Type B pancreatic cell (in vitro differentiated cells): ENCODE results near the gene EBF3. TPM values are rescaled to one million over a fixed set of nuclear protein-coding genes. Genes with fewer than 3 reads are reported as not detected.
A peak's percentile ranks its signal among the peaks of the same experiment; 100 is the strongest.

Experiments
- DNase-seq: peaks from one replicate; pipeline ENCODE4 v3.0.0; 2021; ENCODE audit warnings: mixed read lengths; ENCODE audit not compliant: unreplicated experiment; ENCODE audit errors: extremely low spot score
- H3K27ac Mint-ChIP-seq: 2 replicates; pipeline ENCODE4 v1.8.0; 2021; ENCODE audit warnings: mild to moderate bottlenecking, mixed read lengths
- H3K27me3 Mint-ChIP-seq: 2 replicates; pipeline ENCODE4 v1.8.0; 2021; ENCODE audit warnings: mixed read lengths
- H3K36me3 Mint-ChIP-seq: 2 replicates; pipeline ENCODE4 v1.8.0; 2021; ENCODE audit warnings: mixed read lengths
- H3K4me1 Mint-ChIP-seq: one replicate; pipeline ENCODE4 v1.8.0; 2021; ENCODE audit warnings: mixed read lengths; ENCODE audit not compliant: unreplicated experiment
- H3K4me3 Mint-ChIP-seq: 2 replicates; pipeline ENCODE4 v1.8.0; 2021; ENCODE audit warnings: mild to moderate bottlenecking, mixed read lengths
- H3K9me3 Mint-ChIP-seq: 2 replicates; pipeline ENCODE4 v1.8.0; 2021; ENCODE audit warnings: mixed read lengths
- total RNA-seq: library from RNA; stranded (reverse); gene quantifications from 2 replicates; pipeline ENCODE4 v1.2.1, GENCODE V29; 2021; ENCODE audit warnings: low replicate concordance
- TF ChIP-seq, protein P1 (sequence below): fragments of 200-600 bp; sonication (generic); conservative IDR thresholded peaks from 2 replicates; pipeline ENCODE4 v1.5.0; 2021; ENCODE audit warnings: antibody characterized with exemption, mild to moderate bottlenecking

Gene EBF3
- total RNA-seq, 1 donor from 2014 or later = 26.1 TPM

DNA sequence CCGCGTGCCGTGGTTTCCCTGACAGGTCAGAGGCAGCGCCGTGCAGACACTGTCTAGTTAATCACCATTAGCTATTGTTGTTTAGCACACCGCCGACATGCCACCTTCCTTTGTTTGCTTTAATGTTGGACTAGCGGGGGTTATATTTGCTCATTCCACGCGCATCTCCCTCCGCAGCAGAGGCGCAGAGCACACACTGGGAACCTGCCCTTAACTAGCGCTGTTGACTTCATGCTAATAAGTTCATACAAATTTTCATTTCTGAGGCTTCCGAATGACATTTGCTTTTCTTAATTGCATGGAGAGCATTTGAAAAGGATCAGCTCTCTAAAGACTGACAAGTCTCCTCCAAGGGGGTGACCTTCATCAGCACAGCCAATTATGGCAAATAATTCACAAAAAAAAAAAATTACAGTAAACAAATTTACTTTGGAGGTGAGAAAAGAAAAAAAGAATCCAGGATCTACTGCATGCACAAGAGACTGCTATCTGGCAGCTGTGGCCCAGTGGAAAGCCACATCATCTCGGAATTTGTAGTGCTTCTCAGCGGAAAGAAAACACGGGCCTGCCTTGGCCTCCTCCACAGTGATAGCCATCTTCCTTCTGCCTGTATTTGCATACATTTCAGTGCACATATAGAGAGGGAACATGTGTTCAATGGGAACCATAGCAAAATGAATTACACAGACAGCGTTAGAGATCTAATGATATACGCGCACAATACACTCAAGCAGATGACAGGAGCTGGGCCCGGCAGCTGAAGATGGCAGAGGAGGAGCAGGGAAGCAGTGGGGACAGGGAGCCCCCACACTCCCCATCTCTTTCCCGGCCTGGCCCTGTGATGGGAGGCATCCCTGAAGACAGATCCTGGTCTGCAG is 94.2 kb downstream of the EBF3 start:
- H3K4me3 Mint-ChIP-seq = no peak overlapping the region
- H3K4me1 Mint-ChIP-seq = peaks cover 16% of the 10 kb centered on the region
- no peak overlapping the region for H3K27ac Mint-ChIP-seq
- TF ChIP-seq, protein P1, sequence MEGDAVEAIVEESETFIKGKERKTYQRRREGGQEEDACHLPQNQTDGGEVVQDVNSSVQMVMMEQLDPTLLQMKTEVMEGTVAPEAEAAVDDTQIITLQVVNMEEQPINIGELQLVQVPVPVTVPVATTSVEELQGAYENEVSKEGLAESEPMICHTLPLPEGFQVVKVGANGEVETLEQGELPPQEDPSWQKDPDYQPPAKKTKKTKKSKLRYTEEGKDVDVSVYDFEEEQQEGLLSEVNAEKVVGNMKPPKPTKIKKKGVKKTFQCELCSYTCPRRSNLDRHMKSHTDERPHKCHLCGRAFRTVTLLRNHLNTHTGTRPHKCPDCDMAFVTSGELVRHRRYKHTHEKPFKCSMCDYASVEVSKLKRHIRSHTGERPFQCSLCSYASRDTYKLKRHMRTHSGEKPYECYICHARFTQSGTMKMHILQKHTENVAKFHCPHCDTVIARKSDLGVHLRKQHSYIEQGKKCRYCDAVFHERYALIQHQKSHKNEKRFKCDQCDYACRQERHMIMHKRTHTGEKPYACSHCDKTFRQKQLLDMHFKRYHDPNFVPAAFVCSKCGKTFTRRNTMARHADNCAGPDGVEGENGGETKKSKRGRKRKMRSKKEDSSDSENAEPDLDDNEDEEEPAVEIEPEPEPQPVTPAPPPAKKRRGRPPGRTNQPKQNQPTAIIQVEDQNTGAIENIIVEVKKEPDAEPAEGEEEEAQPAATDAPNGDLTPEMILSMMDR = no peak
- no peak for DNase-seq
- peaks cover 4% of the 10 kb centered on the region for H3K9me3 Mint-ChIP-seq
- peaks cover 18% of the 10 kb centered on the region for H3K27me3 Mint-ChIP-seq
- H3K36me3 Mint-ChIP-seq = peaks cover 11% of the 10 kb centered on the region

DNA sequence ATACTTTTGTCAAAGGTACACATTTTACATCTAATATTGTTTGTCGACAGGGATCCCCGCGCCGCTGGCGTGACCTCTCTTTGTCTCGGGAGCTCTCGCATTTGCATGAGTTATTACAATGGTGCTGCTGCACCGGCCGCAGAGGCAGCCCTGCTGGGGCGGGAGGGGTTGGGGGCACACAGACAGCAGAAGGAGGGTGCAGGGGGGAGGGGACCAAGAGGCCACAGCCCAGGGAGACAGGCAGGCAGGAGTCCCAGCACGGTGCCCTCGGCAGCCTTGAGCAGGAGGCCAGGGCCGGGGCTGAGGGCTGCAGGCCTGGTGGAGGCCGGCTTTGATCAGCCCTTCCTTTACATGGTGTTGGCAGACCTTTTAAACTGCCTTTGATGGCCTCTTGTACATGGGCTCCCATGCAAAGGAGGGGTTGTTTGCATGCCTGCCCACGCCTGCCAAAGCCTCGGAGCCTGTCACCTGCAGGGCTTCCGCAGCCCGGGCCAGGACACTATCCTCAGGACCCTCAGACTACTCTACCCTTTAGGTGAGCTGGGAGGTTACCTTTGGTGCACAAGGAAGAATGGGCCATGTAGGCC is 95.5 kb downstream of the EBF3 start:
- no peak for DNase-seq
- peaks cover 16% of the 10 kb centered on the region for H3K4me1 Mint-ChIP-seq
- H3K36me3 Mint-ChIP-seq = peaks cover 11% of the 10 kb centered on the region
- peaks cover 20% of the 10 kb centered on the region for H3K27me3 Mint-ChIP-seq
- TF ChIP-seq, protein P1 = no peak
- no peak overlapping the region for H3K27ac Mint-ChIP-seq
- H3K9me3 Mint-ChIP-seq = peaks cover 4% of the 10 kb centered on the region
- H3K4me3 Mint-ChIP-seq = no peak overlapping the region

DNA sequence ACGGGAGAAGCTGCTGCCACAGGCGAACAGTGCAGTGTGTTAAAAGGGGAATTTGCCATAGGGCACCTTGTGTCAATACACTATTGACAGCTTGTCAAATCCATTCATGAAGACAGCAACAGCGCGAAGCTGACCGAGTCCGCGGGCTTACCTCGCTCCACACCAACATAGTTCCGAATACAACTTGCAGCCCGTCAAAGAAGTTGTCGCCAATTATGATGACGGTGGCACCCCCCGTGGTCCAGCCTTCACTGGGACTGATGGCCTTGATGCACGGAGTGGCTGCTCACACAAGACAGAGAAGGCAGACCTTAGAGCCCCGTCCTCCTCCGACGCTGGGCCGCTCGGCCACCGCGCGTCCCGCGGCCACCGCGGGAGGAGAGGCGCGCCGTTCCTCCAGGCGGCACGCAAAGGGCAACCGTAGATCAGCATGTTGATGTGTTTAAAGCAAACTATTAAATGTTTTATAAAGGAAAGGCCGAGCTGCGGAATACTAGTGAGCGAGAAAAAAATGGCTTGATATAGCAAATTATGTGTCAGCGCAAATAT is 96.4 kb downstream of the EBF3 start:
- H3K4me3 Mint-ChIP-seq = no peak overlapping the region
- peaks cover 4% of the 10 kb centered on the region for H3K9me3 Mint-ChIP-seq
- H3K27me3 Mint-ChIP-seq = peaks cover 24% of the 10 kb centered on the region
- TF ChIP-seq, protein P1 = no peak
- peaks cover 11% of the 10 kb centered on the region for H3K36me3 Mint-ChIP-seq
- H3K4me1 Mint-ChIP-seq = peaks cover 21% of the 10 kb centered on the region
- DNase-seq = no peak
- H3K27ac Mint-ChIP-seq = no peak overlapping the region

DNA sequence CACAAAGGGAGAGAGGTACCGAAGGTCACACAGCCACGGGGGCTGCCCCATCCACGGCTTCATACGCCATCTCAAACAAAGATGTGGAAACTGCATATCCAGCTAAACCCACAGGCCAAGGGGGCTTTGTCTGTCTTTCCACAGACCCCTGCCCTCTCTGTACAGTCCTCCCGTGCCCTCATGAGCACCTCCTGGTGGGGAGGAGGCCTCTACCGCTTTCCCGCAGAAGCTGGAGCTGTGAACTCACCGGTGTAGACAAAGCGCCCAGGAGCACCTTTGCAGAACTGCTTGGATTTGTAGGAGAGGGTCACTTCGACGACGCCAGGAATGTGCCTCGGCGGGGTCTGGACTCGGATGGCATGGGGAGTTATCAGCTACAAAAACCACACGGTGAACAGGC is 97.2 kb downstream of the EBF3 start:
- Mint-ChIP-seq H3K4me3 (no peak overlapping the region), H3K9me3 (peaks cover 4% of the 10 kb centered on the region), H3K36me3 (peaks cover 11% of the 10 kb centered on the region), H3K4me1 (peaks cover 23% of the 10 kb centered on the region), H3K27me3 (peaks cover 30% of the 10 kb centered on the region), H3K27ac (no peak overlapping the region)
- no peak for DNase-seq
- TF ChIP-seq, protein P1 = peak; percentile 26

DNA sequence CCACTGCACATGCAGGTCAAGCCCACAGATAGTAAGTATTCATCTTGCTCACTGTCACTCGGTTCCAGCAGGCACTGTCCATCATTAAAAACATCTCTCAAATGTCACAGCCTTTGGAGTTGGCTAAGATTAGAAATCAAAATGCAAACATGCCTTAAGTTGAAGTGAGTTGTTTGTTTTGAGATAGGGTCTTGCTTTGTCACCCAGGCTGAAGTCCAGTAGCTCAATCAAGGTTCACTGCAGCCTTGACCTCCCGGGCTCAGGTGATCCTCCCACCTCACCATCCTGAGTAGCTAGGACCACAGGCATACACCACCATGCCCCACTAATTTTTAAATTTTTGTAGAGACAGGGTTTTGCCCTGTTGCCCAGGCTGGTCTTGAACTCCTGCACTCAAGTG is 98.1 kb downstream of the EBF3 start:
- H3K27ac Mint-ChIP-seq = no peak overlapping the region
- peaks cover 4% of the 10 kb centered on the region for H3K9me3 Mint-ChIP-seq
- no peak for DNase-seq
- peaks cover 34% of the 10 kb centered on the region for H3K27me3 Mint-ChIP-seq
- H3K4me3 Mint-ChIP-seq = no peak overlapping the region
- TF ChIP-seq, protein P1 = no peak
- H3K36me3 Mint-ChIP-seq = peaks cover 11% of the 10 kb centered on the region
- H3K4me1 Mint-ChIP-seq = peaks cover 23% of the 10 kb centered on the region
